IPS-15b (cell line): ENCODE results near the gene GRIK4.
A peak's percentile ranks its signal among the peaks of the same experiment; 100 is the strongest.

Source experiments
- H3K27me3 ChIP-seq: one replicate; pipeline ENCODE4 v1.6.1; 2013; ENCODE audit warnings: low read length; ENCODE audit not compliant: control insufficient read depth, insufficient read depth
- H3K36me3 ChIP-seq: one replicate; pipeline ENCODE4 v1.6.1; 2013; ENCODE audit warnings: low read length; ENCODE audit not compliant: control insufficient read depth, insufficient read depth
- H3K4me1 ChIP-seq: one replicate; pipeline ENCODE4 v1.6.1; 2013; ENCODE audit warnings: mild to moderate bottlenecking, low read length; ENCODE audit not compliant: control insufficient read depth, insufficient read depth
- H3K4me3 ChIP-seq: one replicate; pipeline ENCODE4 v1.5.1; 2013; ENCODE audit warnings: low read depth, low read length
- H3K9ac ChIP-seq: one replicate; pipeline ENCODE4 v1.6.1; 2013; ENCODE audit warnings: low read depth, mild to moderate bottlenecking, low read length
- H3K9me3 ChIP-seq: one replicate; pipeline ENCODE4 v1.6.1; 2013; ENCODE audit warnings: mild to moderate bottlenecking, low read length; ENCODE audit not compliant: control insufficient read depth, insufficient read depth

The GRIK4 gene, protein sequence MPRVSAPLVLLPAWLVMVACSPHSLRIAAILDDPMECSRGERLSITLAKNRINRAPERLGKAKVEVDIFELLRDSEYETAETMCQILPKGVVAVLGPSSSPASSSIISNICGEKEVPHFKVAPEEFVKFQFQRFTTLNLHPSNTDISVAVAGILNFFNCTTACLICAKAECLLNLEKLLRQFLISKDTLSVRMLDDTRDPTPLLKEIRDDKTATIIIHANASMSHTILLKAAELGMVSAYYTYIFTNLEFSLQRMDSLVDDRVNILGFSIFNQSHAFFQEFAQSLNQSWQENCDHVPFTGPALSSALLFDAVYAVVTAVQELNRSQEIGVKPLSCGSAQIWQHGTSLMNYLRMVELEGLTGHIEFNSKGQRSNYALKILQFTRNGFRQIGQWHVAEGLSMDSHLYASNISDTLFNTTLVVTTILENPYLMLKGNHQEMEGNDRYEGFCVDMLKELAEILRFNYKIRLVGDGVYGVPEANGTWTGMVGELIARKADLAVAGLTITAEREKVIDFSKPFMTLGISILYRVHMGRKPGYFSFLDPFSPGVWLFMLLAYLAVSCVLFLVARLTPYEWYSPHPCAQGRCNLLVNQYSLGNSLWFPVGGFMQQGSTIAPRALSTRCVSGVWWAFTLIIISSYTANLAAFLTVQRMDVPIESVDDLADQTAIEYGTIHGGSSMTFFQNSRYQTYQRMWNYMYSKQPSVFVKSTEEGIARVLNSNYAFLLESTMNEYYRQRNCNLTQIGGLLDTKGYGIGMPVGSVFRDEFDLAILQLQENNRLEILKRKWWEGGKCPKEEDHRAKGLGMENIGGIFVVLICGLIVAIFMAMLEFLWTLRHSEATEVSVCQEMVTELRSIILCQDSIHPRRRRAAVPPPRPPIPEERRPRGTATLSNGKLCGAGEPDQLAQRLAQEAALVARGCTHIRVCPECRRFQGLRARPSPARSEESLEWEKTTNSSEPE

DNA sequence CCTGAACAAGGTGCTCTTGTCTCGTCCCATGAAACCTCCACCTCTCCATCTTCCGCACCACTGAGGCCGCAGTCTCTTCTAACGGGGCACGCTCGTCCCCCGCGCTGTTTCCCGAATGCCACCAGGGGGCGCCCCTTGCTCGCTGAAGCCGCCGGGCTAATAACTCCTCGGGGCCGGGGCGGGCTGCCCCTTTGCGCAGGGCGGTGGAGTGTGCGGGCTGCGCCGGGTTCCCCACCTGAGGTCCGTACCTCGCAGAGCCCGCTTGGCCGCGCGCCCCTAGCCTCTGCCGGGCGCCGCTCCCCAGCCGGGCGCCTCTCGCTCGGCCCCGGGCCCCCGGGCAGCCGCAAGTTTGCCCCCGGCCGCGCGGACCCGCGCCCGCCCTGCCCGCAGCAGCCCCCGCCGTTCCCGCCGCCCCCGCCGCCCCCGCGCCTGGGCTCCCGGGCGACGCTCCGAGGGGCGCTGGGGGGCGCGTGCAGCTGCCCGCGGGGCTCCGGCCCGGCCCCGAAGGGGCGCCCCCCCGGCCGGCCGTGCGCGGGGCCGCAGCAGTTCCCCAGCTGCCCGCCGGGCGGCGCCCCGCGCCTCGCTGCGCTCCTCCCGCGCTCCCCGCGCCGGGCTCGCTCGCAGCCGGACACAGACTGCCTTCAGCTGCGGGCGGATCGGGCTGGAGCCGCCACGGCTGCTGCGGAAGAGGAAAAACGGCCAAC, at the start of gene GRIK4:
Gene GRIK4, plus strand, starts transcription at position 633 of the 704 bp plus-strand sequence. CDS start 148,571 bp downstream, outside the sequence.
- Histone ChIP-seq H3K36me3 (no peaks in the 10 kb centered on the region), H3K27me3 (peaks cover 27% of the 10 kb centered on the region), H3K9ac (no peak within 1 kb of the TSS), H3K4me1 (peaks cover 2% of the 10 kb centered on the region), H3K9me3 (no peaks in the 10 kb centered on the region), H3K4me3 (peak within 1 kb of the TSS; percentile 58)

DNA sequence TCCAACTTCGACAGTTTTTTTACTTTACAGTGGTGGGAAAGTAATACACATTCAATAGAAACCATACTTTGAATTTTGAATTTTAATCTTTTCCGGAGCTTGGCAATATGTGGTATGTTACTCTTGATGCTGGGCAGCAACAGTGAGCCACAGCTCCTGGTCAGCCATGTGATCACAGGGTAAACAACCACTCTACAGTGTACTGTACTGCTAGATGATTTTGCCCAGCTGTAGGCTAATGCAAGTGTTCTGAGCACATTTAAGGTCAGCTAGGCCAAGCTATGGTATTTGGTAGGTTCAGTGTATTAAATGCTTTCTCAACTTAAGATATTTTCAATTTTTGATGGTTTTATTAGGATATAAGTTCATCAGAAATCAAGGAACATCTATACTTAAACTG, 48.7 kb upstream of the GRIK4 start:
- H3K36me3 ChIP-seq: peaks cover 11% of the 10 kb centered on the region
- H3K4me1 ChIP-seq: no peaks in the 10 kb centered on the region
- no peaks in the 10 kb centered on the region for H3K27me3 ChIP-seq

DNA sequence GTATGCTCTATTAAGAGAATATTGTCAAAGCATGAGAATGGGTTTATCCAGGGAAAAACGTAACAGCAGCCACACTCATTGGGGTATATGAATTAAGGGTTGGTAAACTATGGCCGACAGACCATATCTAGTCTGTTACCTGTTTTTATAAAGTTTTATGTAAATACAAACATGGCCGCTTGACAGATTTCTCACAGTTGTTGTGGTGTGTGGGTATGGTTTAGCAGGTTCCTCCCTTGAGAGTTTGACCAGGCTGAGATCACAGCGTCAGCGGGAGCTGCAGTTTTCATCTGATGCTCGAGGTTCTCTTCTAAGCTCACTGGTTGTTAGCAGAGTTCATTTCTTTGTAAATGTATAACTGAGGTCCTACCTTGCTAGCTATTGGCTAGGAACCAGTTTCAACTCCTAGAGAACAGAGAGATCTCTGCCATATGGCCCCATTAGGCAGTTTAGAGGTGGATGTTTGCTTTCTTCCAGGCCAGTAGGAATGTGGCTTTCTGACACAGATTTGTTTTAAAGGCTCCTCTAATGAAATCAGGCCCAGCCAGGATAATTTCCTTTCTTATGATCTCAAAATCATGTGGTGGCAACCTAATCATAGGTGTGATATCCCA, 45.5 kb upstream of the GRIK4 start:
- Histone ChIP-seq H3K9ac (no peak overlapping the region), H3K4me1 (no peaks in the 10 kb centered on the region), H3K4me3 (no peak overlapping the region), H3K9me3 (no peaks in the 10 kb centered on the region), H3K36me3 (peaks cover 8% of the 10 kb centered on the region), H3K27me3 (no peaks in the 10 kb centered on the region)

More for the DNA sequence above, 48.7 kb upstream of the GRIK4 start:
- Histone ChIP-seq H3K9me3 (no peaks in the 10 kb centered on the region), H3K4me3 (no peak overlapping the region), H3K9ac (no peak overlapping the region)

DNA sequence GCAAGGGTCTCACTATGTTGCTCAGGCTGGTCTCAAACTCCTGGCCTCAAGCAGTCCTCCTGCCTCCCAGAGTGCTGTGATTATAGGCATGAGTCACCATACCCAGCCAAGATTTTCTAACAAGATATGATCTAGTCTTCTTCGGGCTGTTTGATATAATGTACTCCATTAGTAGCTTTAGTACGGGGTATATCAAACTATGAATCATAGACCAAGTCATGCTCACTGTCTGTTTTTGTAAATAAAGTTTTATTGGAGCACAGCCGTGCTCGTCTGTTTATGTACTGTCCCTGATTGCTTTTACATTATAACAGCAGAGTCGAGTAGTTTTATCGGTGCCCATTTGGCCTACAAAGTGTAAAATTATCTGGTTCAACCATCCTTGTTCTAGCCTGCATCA, 43.9 kb upstream of the GRIK4 start:
- H3K4me3 ChIP-seq: no peak overlapping the region
- no peaks in the 10 kb centered on the region for H3K4me1 ChIP-seq
- no peak overlapping the region for H3K9ac ChIP-seq
- H3K36me3 ChIP-seq: peaks cover 3% of the 10 kb centered on the region
- H3K9me3 ChIP-seq: no peaks in the 10 kb centered on the region
- no peaks in the 10 kb centered on the region for H3K27me3 ChIP-seq

DNA sequence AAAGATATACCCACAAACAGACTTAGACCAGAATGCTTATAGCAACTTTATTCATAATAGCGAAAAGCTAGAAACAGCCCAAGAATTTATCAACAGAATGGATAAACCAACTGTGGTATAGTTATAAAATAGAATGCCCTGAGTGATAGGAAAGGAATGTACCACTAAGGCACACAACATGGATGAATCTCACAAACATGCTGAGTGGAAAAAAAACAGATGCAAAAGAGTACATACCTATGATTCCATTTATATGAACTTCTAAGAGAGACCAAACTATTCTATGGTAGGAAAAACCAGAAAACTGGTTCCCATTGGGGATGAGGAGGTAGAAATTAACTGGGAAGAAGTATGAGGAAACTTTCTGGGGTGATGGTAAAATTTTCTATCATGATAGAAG, 40.4 kb upstream of the GRIK4 start:
- H3K36me3 ChIP-seq: no peaks in the 10 kb centered on the region
- H3K27me3 ChIP-seq: no peaks in the 10 kb centered on the region
- no peak overlapping the region for H3K9ac ChIP-seq
- no peaks in the 10 kb centered on the region for H3K9me3 ChIP-seq
- H3K4me3 ChIP-seq: no peak overlapping the region
- no peaks in the 10 kb centered on the region for H3K4me1 ChIP-seq

DNA sequence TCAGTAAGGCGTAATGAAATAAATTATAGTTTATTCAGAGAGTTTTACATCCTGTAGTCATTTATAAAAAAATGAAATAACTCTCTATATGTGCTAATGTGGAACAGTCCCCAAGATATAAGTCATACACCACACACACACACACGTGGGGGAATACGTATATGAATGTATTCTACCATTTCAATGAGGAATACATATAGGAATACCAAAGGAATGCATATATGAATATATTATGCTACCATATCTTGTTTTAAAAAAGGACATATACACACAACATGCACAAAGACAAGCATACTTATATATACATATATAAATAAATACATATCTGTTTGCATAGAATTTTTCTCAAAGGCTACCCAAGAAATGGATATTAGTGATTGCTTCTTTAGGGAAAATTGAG, 39.6 kb upstream of the GRIK4 start:
- Histone ChIP-seq H3K27me3 (no peaks in the 10 kb centered on the region), H3K4me3 (no peak overlapping the region), H3K9ac (no peak overlapping the region), H3K9me3 (no peaks in the 10 kb centered on the region), H3K36me3 (no peaks in the 10 kb centered on the region), H3K4me1 (no peaks in the 10 kb centered on the region)

DNA sequence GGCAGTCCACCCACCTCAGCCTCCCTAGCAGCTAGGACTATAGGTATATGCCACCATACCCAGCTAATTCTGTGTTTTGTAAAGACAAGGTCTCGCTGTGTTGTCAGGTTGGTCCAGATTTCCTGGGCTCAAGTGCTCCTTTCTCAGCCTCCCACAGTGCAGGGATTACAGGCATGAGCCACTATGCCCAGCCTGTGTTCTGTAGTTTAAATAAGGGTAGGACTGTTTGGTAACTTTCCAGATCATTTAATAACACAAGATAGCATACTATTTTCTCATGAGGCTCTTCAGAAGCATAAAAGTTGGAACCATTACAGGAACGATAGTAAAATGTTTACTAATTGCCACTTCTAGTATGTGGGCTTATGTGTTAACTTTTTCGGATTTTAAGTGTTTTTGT, 38.0 kb upstream of the GRIK4 start:
- Histone ChIP-seq H3K9me3 (no peaks in the 10 kb centered on the region), H3K4me3 (no peak overlapping the region), H3K36me3 (no peaks in the 10 kb centered on the region), H3K27me3 (no peaks in the 10 kb centered on the region), H3K4me1 (no peaks in the 10 kb centered on the region), H3K9ac (no peak overlapping the region)

DNA sequence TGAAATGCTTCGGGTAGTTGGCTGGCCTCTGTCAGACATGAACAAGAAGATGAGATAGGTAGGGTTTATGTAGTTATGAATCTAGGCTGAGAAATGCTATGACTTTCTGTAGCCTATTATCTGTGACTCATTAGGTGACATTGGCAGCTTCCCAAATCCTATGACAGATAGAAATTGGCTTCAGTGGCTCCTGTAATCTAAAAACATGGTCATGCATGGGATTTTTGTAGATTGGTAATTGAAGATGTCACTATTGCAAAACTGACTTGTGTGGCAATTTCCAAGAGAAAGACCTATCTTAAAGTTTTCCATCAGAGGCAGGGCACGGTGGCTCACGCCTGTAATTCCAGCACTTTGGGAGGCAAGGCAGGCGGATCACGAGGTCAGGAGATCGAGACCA, 29.4 kb upstream of the GRIK4 start:
- Histone ChIP-seq H3K4me1 (no peaks in the 10 kb centered on the region), H3K9ac (no peak overlapping the region), H3K4me3 (no peak overlapping the region), H3K36me3 (peaks cover 14% of the 10 kb centered on the region), H3K27me3 (no peaks in the 10 kb centered on the region), H3K9me3 (no peaks in the 10 kb centered on the region)

DNA sequence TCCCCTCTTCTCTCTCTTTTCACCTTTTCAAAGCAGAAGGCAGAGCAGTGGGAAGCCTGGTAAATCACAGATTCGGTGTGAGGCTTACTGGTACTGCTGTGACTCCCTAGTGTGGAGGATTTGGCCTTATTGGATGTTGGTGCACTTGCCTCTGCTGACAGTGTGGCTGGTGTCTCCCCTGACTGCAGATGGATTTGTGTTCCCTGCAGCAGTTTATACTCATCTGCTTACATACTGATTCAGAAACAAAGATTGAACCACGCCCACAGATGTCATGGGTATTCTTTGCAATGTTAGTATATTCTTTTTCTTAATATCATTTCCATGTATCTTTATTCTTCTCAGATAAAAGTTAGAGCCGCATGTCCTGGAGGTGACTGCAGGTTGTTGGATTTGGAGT, 26.8 kb upstream of the GRIK4 start:
- Histone ChIP-seq H3K9me3 (no peaks in the 10 kb centered on the region), H3K4me3 (no peak overlapping the region), H3K9ac (no peak overlapping the region), H3K36me3 (peaks cover 13% of the 10 kb centered on the region), H3K4me1 (no peaks in the 10 kb centered on the region), H3K27me3 (no peaks in the 10 kb centered on the region)

DNA sequence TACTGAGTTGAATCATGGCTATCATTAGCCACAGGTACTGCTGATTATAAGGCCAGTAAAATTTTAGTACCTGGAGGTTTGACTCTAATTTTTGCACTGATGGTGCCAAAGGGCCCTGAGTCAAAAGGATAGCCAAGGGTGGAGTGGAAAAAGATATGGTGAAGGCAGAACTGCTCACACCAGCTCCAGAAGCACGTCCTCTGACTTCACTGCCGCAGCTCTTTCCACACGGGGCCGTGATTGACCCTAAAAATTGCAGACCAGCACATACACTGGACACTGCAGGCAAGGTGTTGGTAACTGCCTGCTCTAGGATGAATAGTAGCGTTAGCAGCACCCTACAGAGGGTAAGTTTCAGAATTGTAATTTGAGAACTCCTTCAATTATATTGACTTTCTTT, 25.4 kb upstream of the GRIK4 start:
- no peaks in the 10 kb centered on the region for H3K27me3 ChIP-seq
- no peak overlapping the region for H3K4me3 ChIP-seq
- peaks cover 8% of the 10 kb centered on the region for H3K36me3 ChIP-seq
- no peaks in the 10 kb centered on the region for H3K9me3 ChIP-seq
- H3K4me1 ChIP-seq: no peaks in the 10 kb centered on the region
- H3K9ac ChIP-seq: no peak overlapping the region

DNA sequence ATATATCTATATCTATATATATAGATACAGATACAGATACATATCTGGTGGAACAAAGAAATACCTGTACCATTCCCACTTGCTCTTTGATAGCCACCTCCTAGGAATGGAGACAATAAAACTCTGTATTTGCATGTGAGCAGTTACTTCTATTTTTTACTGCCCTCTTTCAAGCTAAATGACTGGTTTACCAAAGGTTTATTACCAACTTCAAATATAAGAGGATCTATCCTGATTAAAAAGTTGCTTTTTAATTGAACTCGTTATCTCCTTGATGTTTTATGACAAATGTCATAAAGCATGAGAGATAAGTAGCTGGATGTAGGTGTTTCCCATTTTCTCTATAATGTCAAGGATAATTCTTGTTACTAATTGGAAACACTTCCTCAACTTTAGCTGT, 21.7 kb upstream of the GRIK4 start:
- Histone ChIP-seq H3K4me3 (no peak overlapping the region), H3K36me3 (peaks cover 2% of the 10 kb centered on the region), H3K9me3 (no peaks in the 10 kb centered on the region), H3K4me1 (no peaks in the 10 kb centered on the region), H3K9ac (no peak overlapping the region), H3K27me3 (no peaks in the 10 kb centered on the region)
